COLO668 (cell line): ENCODE data around the gene LRRC1.
"Not testable (repeated sequence)": the region's sequence is repeated elsewhere in the genome, so short reads cannot be mapped to it uniquely, and the experiment has no call there.

Experiments
- DNase-seq: peaks from one replicate; lab custom pipeline; 2025; ENCODE audit not compliant: unreplicated experiment; lab: John Stamatoyannopoulos, UW

Gene LRRC1

DNA sequence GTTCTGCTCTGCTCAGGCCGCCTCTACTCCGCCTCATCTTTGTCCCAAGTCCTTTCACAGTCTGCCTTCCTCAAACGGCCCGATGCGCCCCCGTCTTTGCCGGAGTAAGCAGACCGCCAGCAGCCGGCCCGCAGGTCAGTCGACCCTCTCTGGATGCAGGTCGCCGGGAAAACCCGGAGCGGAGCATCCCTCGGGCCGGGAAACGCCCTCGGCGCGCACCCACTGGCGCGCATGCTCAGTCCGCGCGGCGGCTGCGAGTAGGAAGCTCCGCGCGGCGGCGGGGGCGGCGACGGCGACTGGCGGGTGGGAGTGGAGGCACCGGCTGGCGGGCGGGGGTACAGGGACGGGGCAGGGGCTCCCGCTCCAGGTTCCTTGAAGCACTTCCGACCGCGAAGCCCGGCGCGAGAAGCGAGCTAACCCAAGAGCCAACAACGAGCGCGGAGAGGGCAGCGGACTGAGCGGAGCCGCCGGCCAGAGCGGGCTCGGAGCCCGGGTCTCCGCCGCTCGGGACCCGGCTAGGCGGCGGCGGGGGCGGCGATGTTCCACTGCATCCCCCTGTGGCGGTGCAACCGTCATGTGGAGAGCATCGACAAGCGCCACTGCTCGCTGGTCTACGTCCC, at the start of gene LRRC1:
LRRC1 (plus strand) TSS at position 286 of the 620 bp plus-strand sequence; CDS start at position 538, 252 bp downstream.
- DNase-seq: peak; percentile 91

DNA sequence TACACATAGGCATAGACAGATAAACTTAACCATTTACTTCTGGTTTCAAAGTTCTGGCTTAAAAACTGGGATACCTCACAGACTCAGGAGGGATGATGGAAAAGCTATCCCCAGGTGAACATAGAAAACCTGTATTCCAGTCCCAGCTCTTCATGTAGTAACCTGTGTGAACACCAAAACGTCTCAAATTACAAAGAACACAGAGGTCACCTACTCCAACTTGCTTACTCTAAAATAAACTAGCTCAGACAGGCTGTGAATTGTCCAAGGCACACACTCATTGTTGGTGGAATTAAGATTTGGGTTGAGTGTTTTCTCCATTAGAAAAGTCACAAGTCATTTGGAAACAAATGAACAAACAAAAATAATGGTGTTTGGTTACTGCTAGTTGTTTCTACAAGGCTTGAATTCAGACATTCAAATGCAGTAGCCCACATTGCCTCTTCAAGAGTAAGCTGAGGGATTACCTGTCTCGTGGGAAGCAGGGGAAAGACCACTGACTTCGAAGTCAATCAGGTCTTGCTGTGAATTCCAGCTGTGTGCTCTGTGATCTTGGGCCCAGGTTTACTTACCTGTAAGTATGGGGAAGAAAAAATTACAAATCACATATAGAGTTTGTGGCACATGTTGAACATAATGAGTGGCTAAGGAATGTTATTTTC, 48.2 kb upstream of the LRRC1 start:
- DNase-seq: peak; percentile 8

DNA sequence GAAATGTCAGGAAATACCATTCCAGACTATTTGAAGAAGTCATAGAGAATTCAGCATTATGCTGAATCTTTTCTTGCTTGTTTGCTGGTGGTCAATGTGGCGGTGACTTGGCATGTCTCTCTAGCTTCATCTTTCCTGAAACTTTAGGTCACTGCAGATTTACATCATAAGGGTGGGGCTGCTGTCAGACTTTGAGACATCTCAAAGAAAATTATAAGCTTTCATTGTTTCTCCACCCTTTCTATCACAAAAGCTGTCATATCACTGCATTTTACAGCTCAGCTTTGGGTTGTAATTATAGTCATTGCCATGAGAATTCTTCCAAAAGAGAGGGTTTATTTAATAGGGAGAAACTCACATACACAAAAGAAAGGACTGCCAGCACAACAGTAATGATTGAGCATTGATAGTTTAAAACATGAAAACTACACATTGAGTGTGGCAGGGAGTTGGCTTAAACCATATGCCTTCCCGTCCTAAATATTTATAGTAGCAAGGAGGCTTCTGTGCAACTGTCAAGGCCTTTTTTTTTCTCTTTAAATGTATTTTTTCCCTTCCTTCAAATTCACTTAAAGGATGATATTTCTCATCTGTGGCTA, 44.7 kb upstream of the LRRC1 start:
- DNase-seq: no peak

DNA sequence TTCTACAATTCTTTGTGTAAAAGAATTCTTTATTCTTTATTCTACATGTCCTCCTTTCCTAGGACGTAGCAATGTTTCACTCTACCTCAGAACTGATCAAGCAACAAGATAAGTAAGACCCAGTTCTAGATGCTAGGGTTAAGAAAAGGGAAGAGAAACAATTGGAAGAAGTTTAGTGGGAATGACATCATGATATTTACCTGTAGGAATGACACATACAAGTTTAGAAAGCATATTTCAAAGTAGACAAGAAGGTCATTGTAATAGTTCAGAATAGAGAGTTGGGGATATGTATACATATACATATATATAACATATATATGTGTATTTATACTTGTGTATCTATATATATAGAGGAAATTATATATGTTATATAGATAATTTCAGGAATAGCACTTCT, 43.4 kb upstream of the LRRC1 start:
- no peak for DNase-seq

DNA sequence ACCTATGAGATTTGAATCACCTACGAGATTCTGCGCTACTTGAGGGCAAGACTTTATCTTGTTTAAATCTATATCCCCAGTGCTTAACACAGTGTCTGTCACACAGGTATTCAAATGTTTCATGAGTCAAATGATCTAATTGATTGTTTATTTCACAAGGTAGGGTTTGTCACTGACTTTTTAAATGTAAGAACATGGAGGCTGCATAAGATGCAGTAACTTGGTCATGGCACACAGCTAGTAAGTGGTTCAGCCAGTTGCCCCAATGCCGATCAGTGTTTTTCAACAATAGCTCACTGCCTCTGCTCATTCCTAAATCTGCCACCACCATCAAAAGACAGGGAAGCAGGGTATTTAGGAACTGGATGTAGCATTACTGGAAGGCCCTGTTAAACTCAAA, 42.4 kb upstream of the LRRC1 start:
- DNase-seq: no peak

DNA sequence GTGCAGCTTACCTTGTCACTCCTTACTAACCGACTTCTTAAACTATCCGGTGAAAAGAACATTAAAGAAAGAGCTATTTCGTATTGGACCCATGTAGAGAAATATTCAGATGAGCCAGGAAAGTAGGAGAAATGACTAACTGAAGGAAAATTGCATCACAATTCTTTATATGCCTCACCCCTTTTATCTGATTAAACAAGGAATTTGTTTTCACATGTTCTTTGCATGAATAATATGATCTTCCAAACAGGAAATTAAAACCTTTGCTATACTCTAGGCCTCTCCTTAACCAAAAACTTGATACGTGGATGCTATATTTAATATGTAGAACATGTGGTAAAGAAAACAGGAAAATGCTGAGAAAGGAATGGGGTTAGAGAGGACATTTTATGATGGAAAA, 41.9 kb upstream of the LRRC1 start:
- no peak for DNase-seq

DNA sequence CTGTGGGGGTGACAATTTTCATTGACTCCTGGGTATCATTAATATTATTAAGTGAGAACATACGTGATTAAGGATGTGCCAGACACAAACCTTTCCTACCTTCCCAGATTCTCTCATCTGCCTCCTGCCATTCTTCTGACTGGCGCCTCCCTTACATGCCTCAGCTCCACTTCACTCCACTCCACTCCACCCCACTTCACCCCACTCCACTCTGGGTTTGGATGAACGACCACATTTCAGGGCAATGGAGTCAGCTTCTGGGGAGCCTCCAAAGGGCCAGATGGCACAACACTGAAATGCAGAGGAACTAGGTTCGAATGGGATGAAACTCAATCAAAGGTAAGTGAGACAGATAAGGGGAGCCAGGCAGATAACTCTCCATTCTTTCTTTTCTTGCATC, 40.5 kb upstream of the LRRC1 start:
- DNase-seq: no peak

DNA sequence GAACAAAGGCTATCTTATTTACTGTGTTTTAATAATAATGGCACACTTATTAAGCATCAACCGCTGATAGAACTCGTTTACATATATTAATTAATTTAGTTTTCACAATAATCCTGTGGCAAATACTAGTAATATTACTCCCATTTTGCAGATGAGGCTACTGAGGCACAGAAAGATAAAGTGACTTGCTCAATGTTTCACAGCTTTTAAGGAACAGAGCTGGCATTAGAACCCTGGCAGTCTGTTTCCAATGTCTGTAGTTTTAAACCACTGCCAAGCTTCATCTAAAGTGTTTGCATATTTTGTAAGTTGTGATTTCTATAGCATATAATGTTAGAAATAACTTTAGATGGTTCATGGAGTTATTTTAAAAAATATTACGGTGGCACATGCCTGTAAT, 38.4 kb upstream of the LRRC1 start:
- no peak for DNase-seq

DNA sequence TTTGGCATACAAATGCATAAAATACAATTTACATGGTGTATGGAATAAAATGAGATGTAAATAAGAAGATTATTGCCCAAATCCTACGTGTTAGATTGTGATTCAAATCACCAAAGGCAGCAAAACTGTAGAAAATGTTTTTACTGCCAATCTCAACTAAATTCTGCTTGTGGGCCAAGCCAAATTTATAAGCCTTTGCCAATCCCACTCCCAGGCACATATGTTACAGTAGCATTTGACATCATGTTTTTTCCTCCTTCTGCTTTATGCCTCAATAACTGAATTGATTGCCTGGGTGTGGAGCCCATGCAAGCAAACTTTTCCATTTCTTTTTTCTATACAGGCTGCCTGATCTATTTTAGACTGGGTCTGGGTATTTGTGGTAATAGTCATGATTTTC, 36.3 kb upstream of the LRRC1 start:
- DNase-seq: no peak

DNA sequence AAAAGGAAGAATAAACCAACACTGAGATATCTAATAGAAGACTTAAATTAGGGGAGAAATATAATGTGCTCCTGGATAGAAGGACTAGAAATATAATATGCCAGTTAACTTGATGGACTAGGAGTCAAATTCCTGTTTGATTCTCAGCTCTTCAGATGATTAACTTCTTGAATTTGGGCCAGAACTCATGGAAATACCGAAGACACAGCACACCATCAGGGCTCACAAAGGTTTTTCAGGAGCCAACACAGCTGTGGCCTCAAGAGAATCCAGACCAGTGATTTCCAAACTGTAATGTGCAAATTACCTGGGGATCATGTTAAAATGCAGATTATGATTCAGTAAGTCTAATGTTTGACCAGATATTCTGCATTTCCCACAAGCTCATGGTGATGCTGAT, 33.8 kb upstream of the LRRC1 start:
- DNase-seq: no peak

DNA sequence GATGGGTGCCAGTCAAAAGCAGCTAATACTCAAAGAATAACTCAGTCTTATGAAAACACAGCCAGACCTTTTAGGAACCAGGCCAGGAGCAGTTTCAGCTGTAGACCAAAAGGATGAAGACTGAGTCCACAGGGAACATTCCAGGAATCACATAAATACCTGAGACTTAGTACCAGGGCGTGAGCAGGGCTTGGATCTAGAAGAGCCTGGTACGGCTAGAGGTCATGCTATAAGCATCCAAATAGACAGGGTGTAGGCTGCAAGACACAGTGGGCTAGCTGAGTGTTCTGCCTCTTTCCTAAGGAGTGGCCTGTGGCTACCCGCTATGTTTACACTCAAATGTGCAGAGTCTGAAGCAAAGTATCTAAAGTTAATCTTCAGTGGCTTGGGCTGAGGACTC, 29.5 kb upstream of the LRRC1 start:
- DNase-seq: no peak

DNA sequence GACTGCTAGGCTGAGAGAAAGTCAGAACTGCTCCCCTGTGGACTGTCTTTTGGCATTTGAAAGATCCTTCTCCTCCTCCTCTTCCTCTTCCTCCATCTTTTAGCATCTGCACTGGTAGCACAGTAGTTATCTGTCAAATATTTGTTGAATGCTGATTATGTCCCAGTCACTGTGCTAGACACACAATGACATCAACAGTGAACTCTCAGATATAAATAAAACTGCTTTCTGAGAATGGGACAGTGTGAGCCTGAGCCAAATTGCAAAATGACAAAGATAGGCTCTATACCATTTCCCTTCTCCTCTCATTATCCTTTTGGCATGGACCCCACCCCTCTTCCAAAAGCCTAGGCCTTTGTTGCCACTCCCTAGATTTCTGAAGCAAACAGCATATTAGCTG, 27.9 kb upstream of the LRRC1 start:
- DNase-seq: no peak

DNA sequence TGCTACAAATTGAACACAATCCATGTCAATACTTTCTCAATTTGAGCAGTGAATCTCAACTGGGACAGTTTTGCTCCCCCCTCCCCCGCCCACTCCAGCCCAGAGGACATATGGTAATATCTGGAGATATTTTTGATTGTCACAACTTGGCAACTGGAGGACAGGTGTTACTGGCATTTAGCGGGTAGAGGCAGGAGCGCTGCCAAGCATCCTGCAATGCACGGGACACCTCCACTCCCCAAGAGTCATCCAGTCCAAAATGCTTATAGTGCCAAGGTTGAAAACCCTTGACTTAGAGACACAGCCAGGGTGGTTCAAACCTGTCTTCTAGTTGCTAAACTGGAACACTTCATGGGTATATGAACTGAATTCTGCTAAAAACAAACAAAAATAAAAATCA, 26.9 kb upstream of the LRRC1 start:
- DNase-seq: no peak

DNA sequence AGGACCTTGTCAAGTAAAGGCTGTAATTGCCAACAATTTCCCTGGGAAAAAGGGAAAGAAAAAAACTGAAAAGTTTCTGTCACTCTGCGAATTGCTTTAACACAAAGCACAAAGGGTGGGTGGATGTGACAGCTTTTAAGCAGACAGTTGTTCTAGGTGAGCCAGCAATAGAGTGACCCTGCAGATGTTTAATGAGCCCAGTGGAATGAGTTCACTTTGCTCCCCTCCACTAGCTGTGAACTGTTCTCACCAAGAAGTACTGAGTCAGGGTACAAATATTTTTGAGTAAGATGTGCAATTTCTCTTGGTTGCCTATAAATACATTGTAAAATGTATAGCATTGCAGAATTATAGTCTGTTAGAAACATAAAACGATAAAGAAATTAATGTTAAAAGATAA, 26.2 kb upstream of the LRRC1 start:
- DNase-seq: no peak

DNA sequence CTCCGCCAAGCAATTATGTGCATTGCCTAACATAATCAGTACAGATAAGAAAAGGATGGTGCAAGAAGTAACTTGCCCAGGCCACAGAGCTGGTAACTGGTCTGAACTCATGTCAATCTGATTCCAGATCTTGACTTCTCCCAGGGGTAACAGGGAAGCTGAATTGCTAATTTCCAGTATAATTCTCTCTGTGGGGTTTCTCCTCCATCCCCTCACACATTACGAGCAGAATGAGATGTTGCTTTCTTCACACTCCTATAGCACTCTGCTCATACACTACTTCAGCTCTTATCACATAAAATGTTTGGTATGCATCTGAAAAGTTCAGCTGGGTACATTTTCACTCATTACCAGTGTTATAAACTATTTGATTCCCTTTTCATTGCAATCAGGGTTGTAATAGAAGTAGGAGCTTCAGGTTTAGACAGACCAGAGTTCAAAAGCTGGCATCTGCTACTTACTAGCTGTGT, 24.0 kb upstream of the LRRC1 start:
- DNase-seq: no peak

DNA sequence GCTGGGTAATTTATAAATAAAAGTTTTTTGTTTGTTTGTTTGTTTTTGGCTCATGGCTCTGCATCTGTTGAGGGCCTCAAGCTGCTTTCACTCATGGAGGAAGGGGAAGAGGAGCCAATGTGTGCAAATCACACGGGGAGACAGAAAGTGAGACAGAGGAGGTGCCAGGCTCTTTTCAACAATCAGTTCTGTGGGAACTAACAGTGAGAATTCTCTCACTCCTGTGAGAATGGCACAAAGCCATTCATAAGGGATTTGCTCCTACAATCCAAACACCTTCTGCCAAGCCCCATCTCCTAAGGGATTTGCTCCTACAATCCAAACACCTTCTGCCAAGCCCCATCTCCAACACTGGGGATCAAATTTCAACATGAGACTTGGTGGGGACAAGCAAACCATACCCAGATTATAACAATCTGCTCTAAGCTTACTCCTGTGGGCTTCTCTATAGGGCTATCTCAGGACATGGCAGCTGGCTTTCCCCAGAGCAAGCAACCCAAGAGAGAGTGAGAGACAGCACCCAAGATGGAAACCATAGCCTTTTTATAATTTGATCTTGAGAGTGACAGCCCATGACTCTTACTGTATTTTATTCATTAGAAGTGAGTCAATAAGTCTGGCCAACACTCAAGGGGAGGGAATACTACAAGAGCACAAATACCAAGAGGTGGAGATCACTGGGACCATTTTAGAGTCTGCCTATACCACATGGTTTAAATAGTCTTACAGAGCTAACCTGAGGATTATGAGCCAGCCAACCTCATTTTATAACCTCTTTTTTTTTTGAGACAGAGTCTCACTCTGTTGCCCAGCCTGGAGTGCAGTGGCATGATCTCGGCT, 22.8 kb upstream of the LRRC1 start:
- no peak for DNase-seq

DNA sequence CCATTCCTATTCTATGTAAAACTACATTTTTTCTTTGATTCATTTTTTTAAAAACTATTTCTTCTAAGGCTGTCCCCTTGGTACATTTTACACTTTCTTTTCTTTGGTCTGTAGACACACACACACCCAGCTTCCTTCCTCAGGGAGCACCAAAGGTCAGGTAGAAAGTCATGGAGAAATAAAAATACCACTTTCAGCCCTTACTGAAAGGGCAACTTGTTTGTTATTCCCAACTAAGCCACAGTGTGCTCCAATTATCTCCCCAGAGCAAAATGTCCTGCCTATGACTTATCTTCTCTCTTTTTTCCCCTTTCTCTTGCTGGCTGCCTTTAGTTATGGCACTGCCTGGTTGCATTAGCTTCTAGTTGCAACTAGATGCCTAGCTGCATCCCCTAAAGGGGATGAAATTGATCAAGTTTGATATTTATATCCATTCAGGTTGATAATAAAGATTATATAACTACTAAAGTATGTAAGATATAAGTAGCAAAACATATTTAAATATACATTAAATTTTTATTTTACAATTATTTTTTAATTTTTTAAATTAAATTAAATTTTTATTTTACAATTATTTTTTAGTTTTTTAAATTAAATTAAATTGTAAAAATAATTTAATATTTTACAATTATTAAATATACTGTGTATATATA, 21.6 kb upstream of the LRRC1 start:
- no peak for DNase-seq

DNA sequence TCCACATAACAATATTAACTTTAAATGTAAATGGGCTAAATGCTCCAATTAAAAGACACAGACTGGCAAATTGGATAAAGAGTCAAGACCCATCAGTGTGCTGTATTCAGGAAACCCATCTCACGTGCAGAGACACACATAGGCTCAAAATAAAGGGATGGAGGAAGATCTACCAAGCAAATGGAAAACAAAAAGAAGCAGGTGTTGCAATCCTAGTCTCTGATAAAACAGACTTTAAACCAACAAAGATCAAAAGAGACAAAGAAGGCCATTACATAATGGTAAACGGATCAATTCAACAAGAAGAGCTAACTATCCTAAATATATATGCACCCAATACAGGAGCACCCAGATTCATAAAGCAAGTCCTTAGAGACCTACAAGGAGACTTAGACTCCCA, 18.7 kb upstream of the LRRC1 start:
- DNase-seq: not testable (repeated sequence)

DNA sequence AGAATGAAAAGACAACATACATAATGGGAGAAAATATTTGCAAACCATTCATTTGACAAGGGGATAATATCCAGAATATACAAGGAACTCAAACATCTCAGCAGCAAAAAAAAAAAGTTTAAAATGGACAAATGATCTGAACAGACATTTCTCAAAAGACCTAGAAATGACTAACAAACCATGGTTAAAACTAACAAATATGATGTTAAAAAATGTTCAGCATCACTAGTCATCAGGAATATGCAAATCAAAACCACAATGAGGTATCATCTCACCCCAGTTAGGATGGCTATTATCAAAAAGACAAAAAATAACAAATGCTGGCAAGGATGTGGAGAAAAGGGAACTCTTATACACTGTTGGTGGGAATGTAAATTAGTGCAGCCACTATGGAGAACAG, 9.8 kb upstream of the LRRC1 start:
- not testable (repeated sequence) for DNase-seq

DNA sequence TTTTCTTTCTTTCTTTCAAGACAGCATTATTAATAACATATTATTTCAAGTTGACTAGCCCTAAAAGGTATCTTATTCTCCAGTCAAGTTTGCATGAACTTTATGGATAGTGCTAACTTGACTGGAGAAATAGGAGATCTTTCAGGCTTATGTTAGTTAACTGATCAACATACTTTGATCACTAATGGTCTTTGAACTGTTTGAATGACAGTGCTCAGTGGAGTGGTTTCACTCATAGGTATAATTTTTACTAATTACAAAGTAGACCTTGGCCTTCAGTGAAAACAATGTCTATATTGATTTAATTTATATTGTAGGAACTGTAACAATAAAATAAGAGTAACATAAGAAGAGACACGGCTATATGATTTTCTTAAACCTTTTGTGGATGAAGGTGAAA, 8.0 kb upstream of the LRRC1 start:
- DNase-seq: no peak

DNA sequence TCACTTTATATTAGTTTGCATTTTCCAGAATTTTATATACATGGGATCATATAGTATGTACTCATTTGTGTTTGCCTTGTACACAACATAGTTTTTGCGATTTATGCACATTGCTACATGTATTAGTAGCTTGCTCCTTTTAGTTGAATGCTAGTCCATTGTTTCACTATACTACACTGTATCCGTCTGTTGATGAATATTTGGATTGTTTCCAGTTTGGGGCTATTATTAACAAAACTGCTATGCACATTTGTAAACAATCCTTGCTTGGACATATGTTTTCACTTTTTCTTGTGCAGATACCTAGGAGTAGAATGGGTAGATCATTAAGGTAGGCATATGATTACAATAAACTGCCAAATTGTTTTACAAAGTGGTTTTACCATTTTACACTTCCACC, 3.9 kb upstream of the LRRC1 start:
- DNase-seq: no peak
